B cell (primary cell): ENCODE measurements around the gene C1QTNF6. TPM values are rescaled to one million over a fixed set of nuclear protein-coding genes. Genes with fewer than 3 reads are reported as not detected.

Experiments
- ATAC-seq: fragments of 200-7000 bp; cut with Tn5 transposase; one replicate; pipeline ENCODE4 v1.10.0; 2021; ENCODE audit warnings: low read depth, mild to moderate bottlenecking, moderate number of reproducible peaks, moderate library complexity
- CTCF ChIA-PET: fragments of 350-600 bp; sonication (Branson Sonifier 250); formaldehyde crosslinking; loops from one replicate; lab custom pipeline; 2021; ENCODE audit warnings: antibody characterized with exemption, inconsistent platforms; lab: Charles Lee
- POLR2A ChIA-PET: fragments of 350-600 bp; sonication (Branson Sonifier 250); formaldehyde crosslinking; loops from one replicate; lab custom pipeline; 2021; ENCODE audit warnings: antibody characterized with exemption; lab: Charles Lee
- DNase-seq: peaks from one replicate; pipeline ENCODE4 v3.0.0; 2013
- H2AFZ ChIP-seq: 2 replicates; pipeline ENCODE4 v1.6.1; 2012; ENCODE audit warnings: mild to moderate bottlenecking, low read depth, low read length; ENCODE audit not compliant: insufficient read depth, poor library complexity, severe bottlenecking
- H3K27ac ChIP-seq, 2 donors: 1 replicate in 1 of 2; 2 replicates in 1 of 2; pipeline ENCODE4 v1.5.1; 2012 to 2013; ENCODE audit warnings: low read length in 2 of 2, mild to moderate bottlenecking in 2 of 2, moderate library complexity in 1 of 2
- H3K27me3 ChIP-seq, 4 experiments: fragments of 200-600 bp in 1 of 4; sonication (generic) in 1 of 4; replicated peaks in 1 of 4; 1 replicate in 2 of 4; 2 replicates in 2 of 4; pipeline versions ENCODE4 v1.6.1 to v1.7.0; 2013 to 2016; ENCODE audit warnings: low read length in 3 of 4, mild to moderate bottlenecking in 2 of 4, mixed read lengths in 1 of 4, moderate library complexity in 1 of 4; ENCODE audit not compliant: insufficient read depth in 4 of 4, control insufficient read depth in 3 of 4; ENCODE audit errors: control extremely low read depth in 1 of 4
- H3K36me3 ChIP-seq, 2 experiments: replicated peaks in 1 of 2; 1 replicate in 1 of 2; 2 replicates in 1 of 2; pipeline versions ENCODE4 v1.6.1 to v1.7.1; 2013; ENCODE audit warnings: low read length in 1 of 2; ENCODE audit not compliant: insufficient read depth in 2 of 2, control insufficient read depth in 1 of 2; ENCODE audit errors: control extremely low read depth in 1 of 2, extremely low read depth in 1 of 2
- H3K4me1 ChIP-seq, 2 donors: fragments of 200-600 bp in 1 of 2; sonication (generic) in 1 of 2; 1 replicate in 1 of 2; 2 replicates in 1 of 2; pipeline versions ENCODE4 v1.5.1 to v1.6.1; 2013 to 2017; ENCODE audit warnings: low read length in 2 of 2; ENCODE audit not compliant: control insufficient read depth in 2 of 2, insufficient read depth in 2 of 2
- H3K4me2 ChIP-seq: replicated peaks from 2 replicates; pipeline ENCODE3; 2012; ENCODE audit warnings: mild to moderate bottlenecking, low read depth, low read length; ENCODE audit not compliant: poor library complexity, severe bottlenecking
- H3K4me3 ChIP-seq, 5 experiments: fragments of 200-600 bp in 1 of 5; sonication (generic) in 1 of 5; 1 replicate in 3 of 5; 2 replicates in 2 of 5; pipeline versions ENCODE4 v1.5.1 to v1.7.0; 2011 to 2016; ENCODE audit warnings: low read length in 4 of 5, mild to moderate bottlenecking in 4 of 5, low read depth in 2 of 5, control low read depth in 1 of 5, moderate library complexity in 1 of 5; ENCODE audit not compliant: insufficient read depth in 1 of 5; ENCODE audit errors: control extremely low read depth in 1 of 5, extremely low read depth in 1 of 5
- H3K79me2 ChIP-seq: fragments of 200-600 bp; sonication (generic); one replicate; pipeline ENCODE4 v1.6.0; 2016; ENCODE audit warnings: low read length; ENCODE audit not compliant: control insufficient read depth, insufficient read depth
- H3K9ac ChIP-seq: fragments of 200-600 bp; sonication (generic); 2 replicates; pipeline ENCODE4 v1.6.1; 2017; ENCODE audit warnings: mild to moderate bottlenecking, low read length, moderate library complexity
- H3K9me3 ChIP-seq, 3 donors: one replicate each; pipeline versions ENCODE4 v1.6.1 to v1.7.1; 2013; ENCODE audit warnings: low read length in 2 of 3; ENCODE audit not compliant: control insufficient read depth in 2 of 3, insufficient read depth in 1 of 3; ENCODE audit errors: control extremely low read depth in 1 of 3
- H4K20me1 ChIP-seq: 2 replicates; pipeline ENCODE4 v1.6.0; 2012; ENCODE audit warnings: mild to moderate bottlenecking, low read length; ENCODE audit not compliant: insufficient read depth, control insufficient read depth, poor library complexity, severe bottlenecking
- H3K27ac Mint-ChIP-seq: one replicate; pipeline ENCODE4 v1.8.0; 2021; ENCODE audit warnings: mixed read lengths
- H3K27me3 Mint-ChIP-seq: one replicate; pipeline ENCODE4 v1.8.0; 2021; ENCODE audit warnings: mixed read lengths
- H3K4me1 Mint-ChIP-seq: one replicate; pipeline ENCODE4 v1.8.0; 2021; ENCODE audit warnings: mixed read lengths
- H3K4me3 Mint-ChIP-seq: one replicate; pipeline ENCODE4 v1.8.0; 2021; ENCODE audit warnings: mixed read lengths
- H3K9me3 Mint-ChIP-seq: one replicate; pipeline ENCODE4 v1.8.0; 2022; ENCODE audit warnings: mixed read lengths; ENCODE audit not compliant: insufficient read depth
- CTCF ChIP-seq: fragments of 200-600 bp; IDR thresholded peaks from one replicate; pipeline ENCODE4 v1.8.0; 2022; ENCODE audit warnings: antibody characterized with exemption, mild to moderate bottlenecking
- EZH2 ChIP-seq: IDR thresholded peaks from 2 replicates; pipeline ENCODE4 v1.6.1; 2012; ENCODE audit warnings: borderline replicate concordance, low read depth, mild to moderate bottlenecking, moderate library complexity, low read length; ENCODE audit not compliant: insufficient read depth, poor library complexity, severe bottlenecking
- WGBS: methylation state at CpG from one replicate; pipeline ENCODE4 v1.1.5; 2013; ENCODE audit warnings: missing lambda C conversion rate; ENCODE audit not compliant: insufficient coverage; 5-methylcytosine and 5-hydroxymethylcytosine counted together
- intact Hi-C: fragments of 100-400 bp; cut with micrococcal nuclease; formaldehyde crosslinking; loops from one replicate; pipeline ENCODE4 v1.10.0; 2022
- polyA plus RNA-seq: library from polyadenylated mRNA; depleted of rRNA; stranded (reverse); fragments of >200 nt; gene quantifications from 2 replicates; pipeline ENCODE4 v1.2.3, GENCODE V29; 2012
- total RNA-seq, 2 donors: library from RNA; stranded (reverse); fragments of 120-200 nt in 1 of 2; gene quantifications; 1 replicate in 1 of 2; 2 replicates in 1 of 2; pipeline versions ENCODE4 v1.2.3 to v1.2.4, GENCODE V29; 2013 to 2022

C1QTNF6 gene
- total and polyA plus RNA-seq, 2 donors (not counting 1 experiment from before 2014, with no cell fraction given): 18.5 to 33.9 TPM

GRCh38 chr22:37188901-37189466 is 937 bp upstream of the C1QTNF6 start:
- Histone ChIP-seq H3K4me1 (peaks cover 0 to 14% of the 10 kb centered on the region in 2 donors), H3K9me3 (peaks cover 0 to 3% (median 0%) of the 10 kb centered on the region in 3 donors), H3K36me3 (no peaks in the 10 kb centered on the region), H3K27me3 (peaks cover 0 to 3% (median 0%) of the 10 kb centered on the region in 4 experiments), H4K20me1 (no peaks in the 10 kb centered on the region), H2AFZ (no peak overlapping the region), H3K27ac (no peak overlapping the region), H3K4me2 (no peak overlapping the region), H3K9ac (no peak overlapping the region), H3K4me3 (no peak overlapping the region), H3K79me2 (no peaks in the 10 kb centered on the region)
- intact Hi-C loops: no loop called here
- ChIA-PET CTCF (interaction anchor here (1.3 to 2.8 kb wide), 3 partner anchors 9 to 71 kb away, joined by 4 to 8 read pairs (median 5); no protein-coding TSS in a partner anchor), POLR2A (no interaction called here)
- TF ChIP-seq CTCF (no peak), EZH2 (no peak)
- Mint-ChIP-seq H3K9me3 (no peaks in the 10 kb centered on the region), H3K4me3 (no peak overlapping the region), H3K27ac (no peak overlapping the region), H3K27me3 (no peaks in the 10 kb centered on the region), H3K4me1 (peaks cover 13% of the 10 kb centered on the region)
- 100% methylated on average over 1 of the region's 2 CpGs for WGBS
- DNase-seq (no peak), ATAC-seq (no peak)

GRCh38 chr22:37187552-37187890 is 526 bp downstream of the C1QTNF6 start:
- Histone ChIP-seq H3K9ac (no peak overlapping the region), H3K79me2 (no peaks in the 10 kb centered on the region), H3K36me3 (no peaks in the 10 kb centered on the region), H3K27ac (no peak overlapping the region), H3K9me3 (peaks cover 0 to 3% (median 0%) of the 10 kb centered on the region in 3 donors), H3K4me2 (no peak overlapping the region), H4K20me1 (no peaks in the 10 kb centered on the region), H3K4me1 (peaks cover 0 to 14% of the 10 kb centered on the region in 2 donors), H3K4me3 (no peak overlapping the region), H3K27me3 (peaks cover 0 to 3% (median 0%) of the 10 kb centered on the region in 4 experiments), H2AFZ (no peak overlapping the region)
- no peaks in the 10 kb centered on the region for H3K9me3 Mint-ChIP-seq
- intact Hi-C loops: no loop called here
- no peak for DNase-seq
- H3K27ac Mint-ChIP-seq: no peak overlapping the region
- H3K4me3 Mint-ChIP-seq: no peak overlapping the region
- peaks cover 9% of the 10 kb centered on the region for H3K4me1 Mint-ChIP-seq
- ChIA-PET CTCF (interaction anchor here (1.5 to 2.8 kb wide), 2 partner anchors 10 to 73 kb away, joined by 5 to 8 read pairs; no protein-coding TSS in a partner anchor), POLR2A (no interaction called here)
- no peak for TF ChIP-seq EZH2
- TF ChIP-seq CTCF: no peak
- 61% methylated on average over 5 of the region's 5 CpGs for WGBS
- ATAC-seq: no peak
- no peaks in the 10 kb centered on the region for H3K27me3 Mint-ChIP-seq
